Stimulated activated effector memory CD8-positive, alpha-beta T cell treated with anti-CD3 and anti-CD28 coated beads, Interleukin-12 subunit alpha, Interleukin-12 subunit beta, amount 100 ng/mL, for 72 hours (primary cell): Measurements from ENCODE around the gene TTC13.

Experiments
- ATAC-seq: fragments of 150-1000 bp; cut with Tn5 transposase; 2 replicates; pipeline ENCODE4 v1.10.0; 2021
- DNase-seq, 2 donors: peaks; one replicate each; pipeline ENCODE4 v3.0.0; 2021 to 2022; ENCODE audit warnings: low spot score in 2 of 2
- H3K27ac Mint-ChIP-seq: one replicate; pipeline ENCODE4 v1.8.0; 2022; ENCODE audit warnings: mild to moderate bottlenecking, mixed read lengths
- H3K36me3 Mint-ChIP-seq: one replicate; pipeline ENCODE4 v1.8.0; 2022; ENCODE audit warnings: mild to moderate bottlenecking, mixed read lengths
- H3K4me1 Mint-ChIP-seq: one replicate; pipeline ENCODE4 v1.8.0; 2022; ENCODE audit warnings: mixed read lengths
- H3K4me3 Mint-ChIP-seq: one replicate; pipeline ENCODE4 v1.8.0; 2022; ENCODE audit warnings: mild to moderate bottlenecking, mixed read lengths
- H3K9me3 Mint-ChIP-seq: one replicate; pipeline ENCODE4 v1.8.0; 2022; ENCODE audit warnings: mixed read lengths

TTC13 gene

DNA sequence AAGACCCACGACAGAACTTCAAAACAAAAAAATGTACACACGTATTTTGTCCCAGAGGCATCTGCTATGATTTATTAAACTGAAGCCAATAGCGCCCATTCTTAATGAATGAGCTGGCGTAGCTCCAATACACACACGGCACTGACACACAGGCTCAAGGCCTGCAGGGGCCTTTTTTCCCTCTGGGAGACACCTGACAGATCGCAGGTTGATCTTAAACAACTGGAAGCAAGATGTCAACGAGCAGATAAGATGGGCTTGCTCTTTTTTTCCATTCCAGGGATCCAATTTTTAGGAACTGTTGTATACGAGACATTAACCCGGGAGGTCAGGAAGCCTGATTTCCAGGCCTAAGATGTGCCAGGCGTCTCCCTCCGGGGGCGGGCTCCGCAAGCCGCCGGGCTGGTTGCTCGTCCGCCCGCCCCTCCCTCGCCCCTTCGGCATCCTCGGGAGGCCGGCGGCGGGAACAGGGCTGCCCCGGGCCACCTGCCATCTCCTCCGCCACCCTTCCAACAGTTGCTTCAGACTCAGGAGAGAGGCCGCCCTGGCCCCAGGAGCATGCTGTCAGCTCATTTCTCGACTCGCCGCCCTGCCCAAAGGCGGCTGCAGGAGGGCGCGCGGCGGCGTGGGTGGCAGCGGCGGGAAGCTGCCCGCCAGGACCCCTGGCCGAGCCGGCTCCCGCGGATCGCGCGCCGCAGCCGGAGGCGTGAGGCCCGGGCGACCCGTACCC, 735 bp downstream of the TTC13 start:
- Mint-ChIP-seq H3K36me3 (peaks cover 22% of the 10 kb centered on the region), H3K9me3 (no peaks in the 10 kb centered on the region), H3K27ac (peak overlapping the region; percentile 93), H3K4me3 (no peak overlapping the region), H3K4me1 (peaks cover 35% of the 10 kb centered on the region)
- DNase-seq (peak; percentile 36 to 77), ATAC-seq (peak; percentile 4)

DNA sequence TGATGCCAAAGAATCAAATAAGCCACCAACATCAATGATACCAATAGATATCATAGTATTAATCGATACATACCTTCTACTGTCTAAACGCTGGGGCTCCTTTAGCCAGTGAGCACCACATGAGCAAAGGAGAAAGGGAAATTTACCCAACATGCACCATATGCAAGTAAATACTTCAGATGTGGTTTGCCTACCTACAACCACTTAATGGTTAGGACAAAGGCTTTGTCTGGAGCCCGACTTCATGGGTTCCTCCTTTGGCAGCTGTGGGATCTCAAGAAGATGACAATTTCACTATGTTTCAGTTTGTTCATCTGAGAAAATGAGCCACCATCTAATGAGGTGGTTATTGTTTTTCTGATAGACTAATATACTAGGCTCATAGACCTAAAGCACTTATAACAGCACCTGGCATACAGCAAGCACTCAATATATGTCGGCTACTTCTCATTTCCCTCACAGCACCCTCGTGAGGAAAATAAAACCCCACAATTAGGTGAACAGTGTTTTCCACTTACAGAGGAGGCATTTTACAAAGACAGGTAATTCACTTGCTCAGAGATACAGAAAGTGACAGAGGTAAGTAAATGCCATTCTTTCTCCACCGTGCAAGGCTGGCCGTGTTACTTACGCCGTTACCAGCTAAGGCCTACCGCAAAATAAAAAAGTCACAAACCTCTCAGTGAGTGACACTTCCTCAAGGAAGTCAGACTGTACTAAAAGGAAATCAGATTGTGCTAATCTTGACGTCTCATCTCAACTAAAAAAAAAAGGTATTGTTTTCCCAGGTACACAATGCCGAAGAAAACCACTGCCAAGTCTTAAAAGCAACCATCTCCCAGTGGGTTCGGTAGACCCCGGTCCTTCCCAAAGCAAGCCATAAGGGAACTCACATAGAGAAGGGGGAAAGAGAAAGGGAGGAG, 1.6 kb downstream of the TTC13 start:
- ATAC-seq = no peak
- Mint-ChIP-seq H3K9me3 (no peaks in the 10 kb centered on the region), H3K4me1 (peaks cover 44% of the 10 kb centered on the region)

DNA sequence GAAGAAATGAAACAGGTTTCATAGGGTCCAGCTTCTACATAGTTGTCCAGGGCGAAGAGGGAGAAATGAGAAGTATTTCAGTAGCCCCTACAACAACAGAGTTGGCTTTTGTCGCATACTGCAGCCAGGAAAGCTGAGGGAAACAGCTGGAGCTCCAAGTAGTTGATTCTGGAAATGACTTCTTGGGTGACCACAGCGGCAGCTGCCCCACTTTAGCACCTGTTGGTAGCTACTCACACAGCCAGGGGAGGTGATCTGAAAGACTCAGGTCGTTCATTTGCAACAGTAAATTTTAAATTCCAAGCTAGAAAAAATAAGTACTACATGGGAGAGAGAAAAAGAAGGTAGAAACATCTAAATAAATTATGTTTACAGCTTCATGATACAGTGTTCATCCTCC, 2.3 kb downstream of the TTC13 start:
- no peak for DNase-seq
- ATAC-seq = no peak
- Mint-ChIP-seq H3K36me3 (peaks cover 22% of the 10 kb centered on the region), H3K4me3 (no peak overlapping the region), H3K4me1 (peaks cover 51% of the 10 kb centered on the region), H3K27ac (peak overlapping the region; percentile 93), H3K9me3 (no peaks in the 10 kb centered on the region)

More for the DNA sequence above, 1.6 kb downstream of the TTC13 start:
- Mint-ChIP-seq H3K36me3 (peaks cover 22% of the 10 kb centered on the region), H3K27ac (peak overlapping the region; percentile 93), H3K4me3 (no peak overlapping the region)
- peak in 1 of 2 donors; percentile 55 for DNase-seq

DNA sequence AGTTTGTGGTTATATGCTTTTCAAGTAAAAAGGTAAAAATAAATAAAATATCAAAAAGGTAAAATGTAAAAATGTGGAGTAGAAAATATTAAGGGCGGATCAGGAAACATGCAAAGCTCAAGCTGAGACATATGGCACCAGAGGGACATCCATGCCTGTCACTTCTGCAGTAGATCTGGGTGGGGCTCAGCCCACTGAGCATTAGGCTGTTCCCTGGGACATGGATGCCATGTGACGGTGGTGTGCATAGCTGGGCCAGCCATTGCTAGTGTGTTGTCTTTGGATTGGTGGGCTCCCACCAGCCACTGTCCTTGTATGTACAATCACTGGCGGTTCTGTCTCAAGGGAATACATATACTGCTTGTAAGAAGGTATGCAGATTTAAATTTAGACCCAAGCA, 3.0 kb downstream of the TTC13 start:
- H3K4me1 Mint-ChIP-seq = peaks cover 52% of the 10 kb centered on the region
- peaks cover 22% of the 10 kb centered on the region for H3K36me3 Mint-ChIP-seq
- no peaks in the 10 kb centered on the region for H3K9me3 Mint-ChIP-seq
- H3K4me3 Mint-ChIP-seq = no peak overlapping the region
- ATAC-seq (no peak), DNase-seq (no peak)
- peak overlapping the region; percentile 93 for H3K27ac Mint-ChIP-seq

DNA sequence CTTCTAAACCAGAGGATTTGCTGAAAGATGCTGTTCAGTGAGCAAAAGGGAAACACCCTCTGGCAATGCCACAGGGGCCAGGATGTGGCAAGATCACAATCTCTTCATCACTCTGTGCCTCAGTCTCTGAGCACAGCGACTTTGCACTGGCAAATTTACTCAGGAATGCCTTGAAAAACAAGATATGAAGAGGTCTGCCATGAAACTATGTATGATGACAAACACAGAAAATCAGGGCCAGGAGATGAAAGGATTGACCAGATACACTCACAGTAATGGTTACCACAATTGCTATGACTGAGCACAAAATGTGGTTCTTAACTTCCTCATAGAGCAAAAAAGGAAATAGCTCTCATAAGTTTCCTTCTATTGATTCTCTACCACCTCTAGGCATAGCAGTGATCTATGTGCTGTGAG, 5.8 kb downstream of the TTC13 start:
- Mint-ChIP-seq H3K27ac (peak overlapping the region; percentile 82), H3K36me3 (peaks cover 14% of the 10 kb centered on the region), H3K9me3 (no peaks in the 10 kb centered on the region), H3K4me3 (peak overlapping the region; percentile 33), H3K4me1 (peaks cover 70% of the 10 kb centered on the region)
- ATAC-seq (peak; percentile 92), DNase-seq (peak; percentile 21 to 70)

DNA sequence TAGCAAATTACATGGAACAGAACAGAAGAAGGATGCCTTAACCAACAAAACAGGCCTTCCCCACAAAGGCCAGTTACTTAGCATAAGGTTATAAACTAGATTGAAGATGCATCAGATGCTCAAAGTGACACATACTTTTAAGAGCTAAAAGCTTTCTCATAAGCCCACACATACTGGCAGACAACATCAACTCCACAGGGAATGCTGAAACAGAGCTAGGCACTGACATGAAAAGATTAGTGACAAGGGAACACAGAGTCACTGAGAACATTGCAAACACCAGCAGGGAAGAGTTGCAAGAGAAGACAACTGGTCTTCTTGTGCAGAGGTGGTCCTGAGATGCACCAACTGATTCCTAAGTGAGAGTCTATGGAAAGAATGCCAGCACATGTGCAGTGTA, 6.9 kb downstream of the TTC13 start:
- no peak for ATAC-seq
- Mint-ChIP-seq H3K4me3 (no peak overlapping the region), H3K27ac (no peak overlapping the region), H3K9me3 (no peaks in the 10 kb centered on the region), H3K36me3 (peaks cover 7% of the 10 kb centered on the region), H3K4me1 (peaks cover 61% of the 10 kb centered on the region)
- DNase-seq = no peak

DNA sequence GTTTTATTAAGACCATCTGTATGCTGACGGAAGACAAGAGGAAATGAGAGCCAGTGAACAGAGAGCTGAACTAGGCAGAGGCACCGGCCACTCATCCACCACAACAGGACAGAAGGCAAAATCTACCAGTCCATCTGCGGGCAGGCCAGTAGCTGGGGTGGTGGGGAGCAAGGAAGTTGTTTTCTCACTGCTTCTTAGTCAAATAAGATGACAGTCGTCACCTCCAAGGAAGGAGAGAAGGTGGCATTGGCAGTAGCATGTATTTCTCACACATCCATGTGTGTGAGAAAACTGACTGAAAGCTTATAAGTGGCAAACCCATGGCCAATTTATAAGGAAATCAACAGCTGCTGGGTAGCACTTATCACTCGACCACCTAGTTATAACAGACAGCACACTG, 8.2 kb downstream of the TTC13 start:
- H3K27ac Mint-ChIP-seq = peak overlapping the region; percentile 76
- H3K9me3 Mint-ChIP-seq = no peaks in the 10 kb centered on the region
- no peak for DNase-seq
- H3K4me3 Mint-ChIP-seq = no peak overlapping the region
- peaks cover 51% of the 10 kb centered on the region for H3K4me1 Mint-ChIP-seq
- ATAC-seq = no peak
- H3K36me3 Mint-ChIP-seq = peaks cover 2% of the 10 kb centered on the region

DNA sequence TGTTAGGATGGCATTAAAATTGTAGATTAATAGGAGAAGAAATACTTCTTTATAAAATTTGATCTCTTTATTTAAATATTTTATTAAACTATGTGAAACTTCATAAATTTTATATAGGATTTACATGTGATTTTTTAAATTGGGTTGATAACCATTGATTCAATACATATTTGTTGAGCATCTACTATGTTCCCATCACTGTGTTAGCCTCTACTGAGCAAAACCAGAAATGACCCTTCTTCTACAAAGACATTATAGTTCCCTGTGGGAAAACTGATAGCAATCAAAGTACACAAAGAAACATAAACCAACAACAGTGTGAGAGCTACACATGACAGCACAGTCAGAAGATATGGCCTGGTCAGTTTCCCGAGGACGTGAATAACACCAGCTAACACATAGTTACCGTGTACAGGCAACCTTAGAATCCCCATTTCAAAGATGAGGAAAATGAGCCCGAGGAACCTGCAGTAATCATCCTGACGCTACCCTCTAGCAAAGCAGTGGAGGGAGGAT, 12.2 kb downstream of the TTC13 start:
- no peak overlapping the region for H3K27ac Mint-ChIP-seq
- no peak overlapping the region for H3K4me3 Mint-ChIP-seq
- DNase-seq (no peak), ATAC-seq (no peak)
- peaks cover 42% of the 10 kb centered on the region for H3K4me1 Mint-ChIP-seq
- H3K9me3 Mint-ChIP-seq = no peaks in the 10 kb centered on the region
- no peaks in the 10 kb centered on the region for H3K36me3 Mint-ChIP-seq

DNA sequence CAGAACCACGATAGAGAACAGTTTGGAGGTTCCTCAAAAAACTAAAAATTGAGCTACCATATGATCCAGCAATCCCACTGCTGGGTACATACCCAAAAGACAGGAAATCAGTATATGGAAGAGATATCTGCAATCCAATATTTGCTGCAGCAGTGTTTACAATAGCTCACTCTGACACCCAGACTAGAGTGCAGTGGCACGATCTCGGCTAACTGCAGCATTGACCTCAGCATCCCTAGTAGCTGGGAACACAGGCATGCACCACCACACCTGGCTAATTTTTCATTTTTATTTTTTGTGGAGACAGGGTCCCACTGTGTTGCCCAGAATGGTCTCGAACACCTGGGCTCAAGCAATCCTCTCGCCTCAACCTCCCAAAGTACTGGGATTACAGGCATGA, 13.1 kb downstream of the TTC13 start:
- DNase-seq (no peak), ATAC-seq (no peak)
- peaks cover 44% of the 10 kb centered on the region for H3K4me1 Mint-ChIP-seq
- no peaks in the 10 kb centered on the region for H3K9me3 Mint-ChIP-seq
- peak overlapping the region; percentile 8 for H3K27ac Mint-ChIP-seq
- H3K36me3 Mint-ChIP-seq = peaks cover 5% of the 10 kb centered on the region
- no peak overlapping the region for H3K4me3 Mint-ChIP-seq

DNA sequence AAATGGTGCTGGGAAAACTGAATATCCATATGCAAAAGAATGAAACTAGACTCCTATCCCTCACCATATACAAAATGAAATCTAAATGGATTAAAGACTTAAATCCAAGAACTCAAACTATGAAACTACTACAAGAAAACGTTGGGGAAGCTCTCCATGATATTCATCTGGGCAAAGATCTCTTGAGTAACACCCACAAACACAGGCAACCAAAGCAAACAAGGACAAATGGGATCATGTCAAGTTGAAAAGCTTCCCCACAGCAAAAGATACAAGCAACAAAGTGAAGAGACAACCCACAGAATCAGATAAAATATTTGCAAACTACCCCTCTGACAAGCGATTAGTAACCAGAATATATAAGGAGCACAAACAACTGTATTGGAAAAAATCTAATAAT, 13.8 kb downstream of the TTC13 start:
- no peak for ATAC-seq
- H3K9me3 Mint-ChIP-seq = no peaks in the 10 kb centered on the region
- no peak overlapping the region for H3K4me3 Mint-ChIP-seq
- peaks cover 38% of the 10 kb centered on the region for H3K4me1 Mint-ChIP-seq
- peaks cover 11% of the 10 kb centered on the region for H3K36me3 Mint-ChIP-seq
- H3K27ac Mint-ChIP-seq = peak overlapping the region; percentile 8
- no peak for DNase-seq

DNA sequence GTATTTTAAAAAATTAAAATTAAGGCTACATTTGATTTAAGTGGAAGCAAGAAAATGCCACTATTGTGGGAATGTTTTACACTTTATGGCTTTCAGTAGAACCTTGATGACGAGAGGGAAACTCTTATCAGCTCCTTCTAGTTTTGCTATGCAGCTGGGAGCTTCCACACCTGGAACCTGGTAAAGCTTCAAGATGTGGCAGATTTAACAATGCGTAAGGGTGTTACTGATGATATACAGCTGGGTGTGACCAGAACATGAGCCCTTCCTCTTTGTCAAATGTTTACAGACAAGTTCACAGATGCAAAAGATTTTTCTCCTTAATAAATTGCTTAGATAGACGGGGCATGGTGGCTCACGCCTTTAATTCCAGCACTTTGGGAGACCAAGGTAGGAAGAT, 20.3 kb downstream of the TTC13 start:
- H3K27ac Mint-ChIP-seq = no peak overlapping the region
- DNase-seq (no peak), ATAC-seq (no peak)
- H3K4me3 Mint-ChIP-seq = no peak overlapping the region
- H3K36me3 Mint-ChIP-seq = peaks cover 68% of the 10 kb centered on the region
- no peaks in the 10 kb centered on the region for H3K9me3 Mint-ChIP-seq
- H3K4me1 Mint-ChIP-seq = peaks cover 17% of the 10 kb centered on the region

DNA sequence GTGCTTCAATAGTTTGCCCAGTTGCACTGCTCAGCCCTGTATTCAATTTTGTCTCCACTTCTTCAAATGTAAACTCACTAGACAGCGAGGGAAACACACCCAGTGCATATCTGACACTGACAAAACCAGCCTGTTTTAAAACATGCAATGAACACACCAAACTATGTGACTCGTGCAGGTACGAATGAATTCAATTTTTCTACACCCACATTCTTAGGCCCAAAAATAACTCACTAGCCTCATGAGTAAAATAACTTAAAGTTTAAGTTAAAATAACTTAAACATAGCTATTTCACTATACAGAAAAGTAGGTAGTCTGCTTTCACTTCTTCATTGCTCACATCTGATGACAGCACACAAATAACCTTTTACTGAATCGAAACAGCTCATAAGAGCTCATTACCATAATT, 21.1 kb downstream of the TTC13 start:
- Mint-ChIP-seq H3K4me3 (no peak overlapping the region), H3K4me1 (peaks cover 14% of the 10 kb centered on the region), H3K9me3 (no peaks in the 10 kb centered on the region), H3K36me3 (peaks cover 74% of the 10 kb centered on the region), H3K27ac (no peak overlapping the region)
- no peak for DNase-seq
- no peak for ATAC-seq

DNA sequence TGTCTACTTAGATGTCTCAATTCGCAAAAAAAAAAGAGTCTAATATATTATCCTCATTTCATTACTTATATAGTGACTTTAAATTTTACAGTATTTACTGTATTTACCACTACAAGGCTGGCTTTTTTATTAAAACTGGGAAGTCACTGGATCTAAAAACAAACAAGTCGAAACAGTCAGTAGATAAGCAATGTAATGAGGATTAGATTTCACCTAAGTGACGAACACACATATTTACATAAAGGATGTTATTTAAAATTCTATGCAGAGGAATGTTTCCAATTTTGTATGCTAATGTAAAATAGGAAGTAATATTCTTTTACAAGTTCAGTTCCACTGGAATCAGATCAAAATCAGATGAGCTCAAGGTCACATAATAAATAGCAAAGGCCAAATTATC, 28.3 kb downstream of the TTC13 start:
- ATAC-seq = no peak

DNA sequence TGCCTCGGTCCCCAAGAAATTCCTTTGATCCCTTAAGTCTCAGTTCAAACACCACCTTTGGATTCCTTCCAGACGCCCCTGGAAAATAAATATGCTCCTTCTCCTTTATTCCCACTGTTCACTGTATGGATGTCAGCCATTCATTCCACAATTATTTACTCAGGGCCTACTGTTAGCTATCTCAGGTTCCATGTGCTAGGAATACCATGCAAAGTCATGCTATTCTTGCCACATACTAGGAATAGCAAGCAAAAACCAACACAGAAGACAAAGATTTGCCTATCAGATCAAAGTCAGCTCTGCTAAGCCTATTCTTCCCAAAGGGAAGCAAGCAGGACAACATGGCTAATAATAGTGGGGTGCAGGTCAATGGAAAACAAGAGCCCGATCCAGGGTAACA, 29.8 kb downstream of the TTC13 start:
- H3K4me1 Mint-ChIP-seq = peaks cover 7% of the 10 kb centered on the region
- no peak for DNase-seq
- no peak overlapping the region for H3K4me3 Mint-ChIP-seq
- H3K36me3 Mint-ChIP-seq = peaks cover 58% of the 10 kb centered on the region
- H3K27ac Mint-ChIP-seq = peak overlapping the region; percentile 57
- ATAC-seq = no peak
- H3K9me3 Mint-ChIP-seq = no peaks in the 10 kb centered on the region

More for the DNA sequence above, 28.3 kb downstream of the TTC13 start:
- H3K36me3 Mint-ChIP-seq = peaks cover 58% of the 10 kb centered on the region
- no peak for DNase-seq
- H3K4me3 Mint-ChIP-seq = no peak overlapping the region
- H3K4me1 Mint-ChIP-seq = peaks cover 7% of the 10 kb centered on the region
- no peaks in the 10 kb centered on the region for H3K9me3 Mint-ChIP-seq
- no peak overlapping the region for H3K27ac Mint-ChIP-seq

DNA sequence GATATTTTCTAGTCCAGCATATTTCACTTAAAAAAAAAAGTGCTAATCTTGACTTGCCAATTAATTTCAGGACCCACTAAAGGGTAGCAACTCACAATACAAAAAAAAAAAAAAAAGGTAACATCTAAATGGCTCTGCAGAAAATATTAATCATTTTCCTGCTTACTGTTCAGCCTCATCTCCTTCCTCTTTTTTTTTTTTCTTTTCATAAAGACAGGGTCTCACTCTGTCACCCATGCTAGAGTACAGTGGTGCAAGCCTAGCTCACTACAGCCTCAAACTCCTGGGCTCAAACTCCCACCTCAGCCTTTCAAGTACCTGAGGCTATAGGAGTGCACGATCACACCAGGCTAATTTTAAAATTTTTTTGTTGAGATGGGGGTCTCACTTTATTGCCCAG, 30.4 kb downstream of the TTC13 start:
- H3K4me1 Mint-ChIP-seq = peaks cover 7% of the 10 kb centered on the region
- H3K36me3 Mint-ChIP-seq = peaks cover 59% of the 10 kb centered on the region
- DNase-seq = no peak
- no peaks in the 10 kb centered on the region for H3K9me3 Mint-ChIP-seq
- H3K27ac Mint-ChIP-seq = peak overlapping the region; percentile 57
- no peak overlapping the region for H3K4me3 Mint-ChIP-seq
- ATAC-seq = no peak
